GM19463 (cell line): ENCODE results near the gene MLYCD.

ENCODE experiments used
- ATAC-seq: cut with Tn5 transposase; IDR thresholded peaks from one replicate; pipeline ENCODE4 v1.9.1; 2021; ENCODE audit warnings: mild to moderate bottlenecking, moderate library complexity; ENCODE audit not compliant: unreplicated experiment

The MLYCD gene

DNA sequence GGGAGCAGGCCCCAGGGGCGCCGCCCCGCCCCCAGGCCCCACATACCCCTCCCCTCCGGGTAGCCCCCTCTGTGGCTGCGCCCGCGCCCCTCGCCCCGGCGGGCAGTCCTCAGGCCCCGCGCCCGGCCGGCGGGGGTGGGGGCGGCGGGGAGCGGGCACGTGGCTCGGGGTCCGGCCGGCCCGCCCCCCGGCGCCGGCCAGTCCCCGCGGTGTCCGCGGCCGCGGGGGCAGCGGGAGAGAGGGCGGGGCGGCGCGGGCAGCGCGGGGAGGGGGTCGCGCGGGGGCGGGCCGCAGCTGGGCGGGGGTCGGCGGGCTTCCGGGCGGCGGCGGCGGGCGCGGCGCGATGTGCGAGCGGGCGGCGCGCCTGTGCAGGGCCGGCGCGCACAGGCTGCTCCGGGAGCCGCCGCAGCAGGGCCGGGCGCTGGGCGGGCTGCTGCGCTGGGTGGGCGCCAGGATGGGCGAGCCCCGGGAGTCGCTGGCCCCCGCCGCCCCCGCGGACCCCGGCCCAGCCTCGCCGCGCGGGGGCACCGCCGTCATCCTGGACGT is 69.5 kb downstream of the MLYCD start:
- no peak for ATAC-seq

DNA sequence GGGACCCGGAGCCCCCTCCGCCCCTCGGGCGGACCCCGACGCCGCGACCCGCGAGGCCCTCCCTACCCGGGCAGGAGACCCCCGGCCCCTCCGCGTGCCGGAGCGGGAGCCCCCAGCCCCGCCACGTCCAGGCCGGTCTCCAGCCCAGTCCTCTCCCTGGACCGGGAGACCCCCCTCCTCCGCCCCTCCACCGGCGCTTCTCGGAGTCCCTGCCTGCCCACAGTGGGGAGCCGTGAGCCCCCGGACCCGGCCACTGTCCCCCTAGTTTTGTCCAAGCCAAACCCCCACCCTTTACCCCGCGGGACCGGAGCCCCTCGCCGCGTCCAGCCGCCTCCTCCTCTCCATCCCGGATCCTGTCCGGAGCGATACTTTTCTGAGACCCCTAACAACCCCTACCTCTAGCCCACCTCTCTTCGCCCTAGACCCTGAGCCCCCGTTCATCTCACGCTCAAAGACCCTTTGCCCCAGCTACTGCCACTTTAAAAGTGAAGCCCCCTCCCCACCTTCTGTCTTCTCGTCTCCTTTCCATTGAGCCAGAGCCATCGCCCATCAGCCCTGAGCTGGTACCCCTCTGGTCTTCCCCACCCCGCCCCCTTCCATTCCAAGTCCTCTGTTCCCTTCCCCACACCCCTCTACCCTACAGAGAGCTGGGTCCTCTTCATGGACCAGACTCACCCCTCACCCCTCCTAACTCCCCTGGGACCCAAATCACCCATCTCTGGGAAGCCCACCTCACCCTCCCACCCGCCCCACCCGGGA is 70.2 kb downstream of the MLYCD start:
- ATAC-seq = no peak

DNA sequence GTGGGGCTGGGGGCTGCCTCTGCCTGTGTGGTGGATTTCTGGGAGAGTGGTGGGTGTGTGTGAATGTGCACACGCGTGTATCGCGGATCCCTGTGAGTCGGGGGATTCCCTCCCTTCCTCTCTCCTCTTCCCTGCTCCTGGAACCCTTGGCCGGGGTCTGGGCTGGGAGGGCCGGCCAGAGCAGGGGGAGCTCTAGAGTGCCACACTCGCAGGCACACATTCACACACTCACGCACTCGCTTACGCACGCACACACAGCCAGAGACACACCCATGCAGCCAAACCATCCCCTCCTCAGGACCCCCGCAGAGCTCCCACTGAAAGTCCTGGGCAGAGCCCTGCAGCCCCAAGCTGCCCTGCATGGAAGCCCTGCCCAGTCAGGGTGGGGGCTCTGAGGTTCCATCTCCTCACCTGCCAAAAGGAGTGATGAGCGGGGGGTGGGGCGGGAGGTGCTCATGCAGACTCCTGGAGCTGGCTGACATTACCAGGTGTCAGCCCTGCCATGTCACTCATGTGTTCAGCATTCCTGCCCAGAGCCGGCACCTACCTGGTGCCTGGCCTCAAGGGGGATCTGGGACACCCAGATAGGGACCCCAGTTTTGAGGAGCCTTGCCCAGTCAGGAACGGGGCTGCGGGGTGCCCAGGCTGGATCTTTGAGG is 71.0 kb downstream of the MLYCD start:
- no peak for ATAC-seq

DNA sequence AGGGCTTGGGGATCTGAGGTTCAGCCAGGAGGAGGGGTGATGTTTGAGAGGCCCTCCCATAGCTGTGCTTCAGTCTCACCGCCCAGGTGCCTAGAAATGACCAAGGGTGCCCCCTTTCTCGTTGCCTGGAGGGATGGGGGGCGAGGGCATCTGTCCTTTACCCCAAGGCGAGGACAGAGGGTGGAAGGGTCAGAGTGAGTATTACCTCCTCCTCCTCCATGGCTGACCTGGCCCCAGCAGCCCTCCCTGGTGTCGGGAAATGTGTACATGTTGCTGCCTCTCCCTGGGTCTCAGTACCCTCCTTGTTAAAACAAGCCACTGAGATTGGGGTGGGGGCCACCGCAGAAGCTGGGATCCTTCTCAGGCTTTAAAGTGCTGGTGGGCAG is 71.5 kb downstream of the MLYCD start:
- ATAC-seq = no peak

DNA sequence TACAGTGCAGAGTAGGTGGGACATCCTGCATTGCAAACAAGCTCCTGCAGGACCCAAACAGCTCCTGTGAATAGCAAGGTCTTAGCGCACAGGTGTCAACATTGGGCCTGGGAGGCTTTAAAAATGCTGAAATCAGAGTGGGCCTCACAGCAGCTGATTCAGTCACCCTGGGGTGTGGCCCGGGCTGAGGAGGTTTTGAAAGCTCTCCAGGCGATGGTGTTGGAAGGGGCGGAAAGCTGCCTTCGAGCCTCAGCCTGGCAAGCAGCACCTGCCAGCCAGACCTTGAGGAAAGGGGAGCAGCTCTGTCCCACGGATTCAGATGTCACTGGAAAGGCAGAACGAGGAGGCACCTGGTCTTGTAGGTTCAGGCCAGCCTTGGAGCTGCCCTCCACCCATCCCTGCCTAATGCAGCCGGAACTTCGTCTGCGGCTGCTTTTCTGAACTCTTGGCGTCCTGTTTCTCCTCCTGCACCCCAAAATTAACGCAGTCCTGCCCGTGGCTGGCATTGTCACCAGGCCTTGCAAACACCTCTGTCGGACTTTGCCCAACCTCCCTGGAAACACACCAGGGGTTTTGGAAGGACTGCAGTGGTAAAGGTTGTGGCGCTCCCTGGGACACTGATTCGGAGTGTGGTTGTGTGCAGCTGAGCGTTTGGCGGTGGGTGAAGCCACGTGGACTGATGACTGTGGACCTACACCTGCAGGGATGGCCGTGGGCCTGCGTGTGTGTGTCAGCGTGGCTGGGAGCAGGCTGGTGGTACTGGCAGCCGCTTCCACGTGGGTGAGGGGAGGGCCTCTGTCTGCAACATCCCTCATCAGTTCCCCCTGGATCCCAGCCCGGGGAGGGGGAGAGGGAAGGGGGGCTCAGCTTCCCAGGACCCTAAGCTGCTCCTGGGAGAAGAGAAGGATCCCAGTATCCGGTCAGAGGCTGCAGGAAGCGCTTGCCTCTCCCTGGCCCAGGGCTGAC is 72.5 kb downstream of the MLYCD start:
- no peak for ATAC-seq

DNA sequence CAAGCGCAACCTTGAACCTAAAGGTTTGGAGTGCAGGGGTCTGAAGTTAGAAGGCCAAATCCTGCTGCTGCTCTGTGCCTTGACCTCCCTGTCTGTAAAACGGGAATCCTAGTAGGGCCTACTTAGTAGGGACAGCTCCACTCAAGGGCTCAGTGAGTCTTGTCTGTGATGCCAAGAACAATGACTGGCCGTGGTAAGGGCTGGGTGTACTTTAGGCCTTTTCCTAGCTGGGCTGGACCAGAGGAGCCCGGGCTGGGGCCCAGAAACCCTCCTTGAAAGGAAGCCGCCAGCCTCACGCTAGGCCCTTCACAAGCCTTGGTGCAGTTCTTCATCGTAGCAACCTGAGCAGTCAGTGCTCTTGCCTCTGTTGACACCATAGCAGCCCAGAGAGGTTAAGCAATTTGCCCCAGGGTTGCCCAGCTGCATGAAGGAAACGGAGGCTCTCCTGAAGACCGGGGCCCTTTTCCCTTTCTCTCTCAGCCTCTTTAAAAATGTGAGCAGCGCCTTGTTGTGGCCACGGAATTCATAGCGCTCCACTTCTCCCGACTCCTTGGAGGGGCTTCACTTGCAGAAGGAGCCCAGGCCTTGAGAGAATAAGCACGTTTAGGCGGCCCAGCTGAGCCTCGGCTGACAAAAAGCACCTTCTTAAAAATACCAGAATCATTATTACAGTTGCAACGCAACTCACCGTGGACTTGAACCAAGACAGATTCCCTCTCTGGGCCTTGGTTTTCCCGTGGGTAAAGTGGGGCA is 73.5 kb downstream of the MLYCD start:
- no peak for ATAC-seq

DNA sequence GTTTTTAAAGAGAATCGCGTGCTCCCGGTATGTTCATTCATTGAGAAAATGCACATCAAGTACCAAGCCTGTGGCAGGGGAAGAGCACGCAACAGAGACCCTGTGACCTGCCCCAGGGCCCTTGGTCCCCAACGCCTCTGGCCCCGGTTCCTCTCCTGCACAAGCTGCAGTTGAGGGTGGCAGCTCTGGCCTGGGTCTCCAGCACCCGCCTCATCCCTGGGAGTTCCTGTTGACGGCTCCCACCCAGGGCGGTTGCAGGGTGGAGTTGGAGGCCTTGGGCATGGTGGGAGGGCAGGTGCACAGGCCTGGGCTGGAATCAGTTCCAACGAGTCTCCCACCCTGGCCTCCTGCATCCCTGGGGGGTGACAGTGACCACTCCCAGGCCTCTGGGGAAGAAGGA is 74.2 kb downstream of the MLYCD start:
- ATAC-seq = no peak

DNA sequence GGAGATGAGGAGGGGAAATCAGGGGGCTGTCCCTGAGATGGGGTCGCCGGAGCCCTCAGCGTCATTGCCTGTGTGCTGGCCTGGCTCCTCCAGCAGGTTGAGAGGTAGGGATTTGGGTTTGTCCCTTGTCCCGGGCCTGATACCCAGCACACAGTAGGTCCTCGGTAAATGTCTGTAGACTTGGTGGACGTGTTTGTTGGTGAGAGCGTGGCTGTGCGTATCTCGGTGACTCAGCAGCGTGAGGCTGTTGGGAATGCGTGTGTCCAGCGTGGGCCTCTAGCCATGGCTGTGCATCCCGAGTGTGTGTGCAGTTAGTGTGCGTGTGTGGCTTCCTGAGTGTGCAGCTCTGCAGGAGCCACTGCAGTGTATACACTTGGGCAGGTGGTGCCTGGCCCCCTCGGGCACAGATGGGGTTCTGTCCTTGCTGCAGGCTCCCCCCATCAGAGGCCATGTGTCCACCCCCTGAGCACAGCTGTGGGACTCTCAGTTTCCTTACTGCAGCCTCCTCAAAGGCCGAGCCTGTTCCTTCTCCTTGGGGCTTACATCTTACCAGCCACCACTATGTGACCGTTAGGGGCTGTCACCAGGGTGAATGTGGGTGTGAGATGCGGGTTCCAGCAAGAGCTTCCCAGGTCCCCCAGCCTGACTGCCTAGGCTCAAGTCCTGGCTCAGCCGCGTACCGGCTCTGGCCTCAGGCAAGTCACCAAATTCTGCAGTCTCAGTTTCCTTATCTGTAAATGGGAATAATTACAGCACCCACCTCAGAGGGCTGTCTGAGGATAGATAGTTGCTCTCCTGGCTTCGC is 74.9 kb downstream of the MLYCD start:
- no peak for ATAC-seq

DNA sequence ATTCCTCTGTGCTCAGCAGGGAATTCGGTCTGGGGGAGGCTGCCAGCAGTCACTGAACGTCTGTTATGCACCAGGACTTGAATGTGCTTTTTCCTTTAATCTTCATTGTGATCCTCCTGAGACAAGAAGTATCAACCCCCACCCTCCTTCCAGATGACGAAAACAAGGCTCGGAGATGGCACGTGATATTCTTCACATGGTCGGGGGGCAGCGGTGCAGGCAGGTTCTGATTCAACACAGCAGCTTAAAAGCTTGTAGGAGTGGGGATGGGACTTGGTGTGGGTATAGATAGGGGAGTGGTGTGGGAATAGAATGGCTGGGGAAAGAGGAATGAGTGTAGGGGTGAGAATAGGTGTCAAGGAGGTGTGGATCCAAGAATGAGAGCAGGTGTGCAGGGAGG is 75.6 kb downstream of the MLYCD start:
- ATAC-seq = no peak

DNA sequence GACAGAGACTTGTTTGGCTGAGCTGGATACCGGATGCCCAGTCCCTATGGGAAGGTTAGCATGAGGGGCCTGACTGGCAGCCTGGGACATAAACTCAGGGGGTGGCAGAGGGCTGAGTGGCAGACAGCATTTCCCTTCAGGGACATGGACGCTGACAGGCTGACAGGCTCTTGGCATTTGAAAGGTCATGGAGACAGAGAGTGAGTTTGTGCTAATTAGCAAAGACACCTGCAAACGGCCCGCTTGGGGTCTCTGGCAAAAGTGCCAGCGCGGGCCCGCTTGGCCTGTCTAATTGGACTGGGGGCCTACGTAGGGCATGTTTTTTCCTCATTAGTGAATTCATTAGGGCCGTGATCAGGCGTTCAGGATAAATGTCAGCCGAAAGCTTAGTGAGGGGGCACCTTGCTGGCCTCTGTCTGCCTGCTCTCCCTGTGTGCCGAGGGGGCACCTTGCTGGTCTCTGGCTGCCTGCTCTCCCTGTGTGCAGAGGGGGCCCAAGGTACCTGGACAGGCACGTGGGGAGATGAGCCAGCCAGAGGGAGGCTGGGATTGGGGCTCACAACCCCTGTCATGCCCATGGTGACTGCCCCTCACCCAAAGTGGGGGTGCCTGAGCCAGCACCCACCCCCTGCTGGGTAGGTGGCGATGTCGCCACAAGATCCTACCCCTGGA is 76.8 kb downstream of the MLYCD start:
- ATAC-seq = no peak
